ENCODE results near the gene TBX4.

DNA sequence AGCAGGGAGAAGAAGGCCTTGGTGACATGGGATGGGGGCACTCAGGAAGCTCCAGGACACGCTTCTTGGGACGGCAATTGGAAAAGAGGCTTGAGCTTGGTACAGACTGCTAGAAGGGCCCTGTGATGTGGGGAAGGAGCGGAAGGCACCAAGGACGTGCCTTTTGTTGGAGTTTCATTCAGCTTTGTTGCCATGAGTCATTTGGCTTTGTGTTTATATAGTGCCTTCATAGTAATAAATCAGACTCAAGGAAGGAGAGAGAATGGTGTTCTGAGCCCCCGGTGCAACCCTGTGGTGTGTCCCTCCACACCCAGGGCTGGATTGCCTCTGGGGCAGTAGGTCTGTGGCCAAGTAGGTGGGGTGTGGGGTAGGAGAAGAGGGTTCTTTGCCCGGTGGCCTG is 7.4 kb upstream of the TBX4 start:
- TF ChIP-seq, protein P1, sequence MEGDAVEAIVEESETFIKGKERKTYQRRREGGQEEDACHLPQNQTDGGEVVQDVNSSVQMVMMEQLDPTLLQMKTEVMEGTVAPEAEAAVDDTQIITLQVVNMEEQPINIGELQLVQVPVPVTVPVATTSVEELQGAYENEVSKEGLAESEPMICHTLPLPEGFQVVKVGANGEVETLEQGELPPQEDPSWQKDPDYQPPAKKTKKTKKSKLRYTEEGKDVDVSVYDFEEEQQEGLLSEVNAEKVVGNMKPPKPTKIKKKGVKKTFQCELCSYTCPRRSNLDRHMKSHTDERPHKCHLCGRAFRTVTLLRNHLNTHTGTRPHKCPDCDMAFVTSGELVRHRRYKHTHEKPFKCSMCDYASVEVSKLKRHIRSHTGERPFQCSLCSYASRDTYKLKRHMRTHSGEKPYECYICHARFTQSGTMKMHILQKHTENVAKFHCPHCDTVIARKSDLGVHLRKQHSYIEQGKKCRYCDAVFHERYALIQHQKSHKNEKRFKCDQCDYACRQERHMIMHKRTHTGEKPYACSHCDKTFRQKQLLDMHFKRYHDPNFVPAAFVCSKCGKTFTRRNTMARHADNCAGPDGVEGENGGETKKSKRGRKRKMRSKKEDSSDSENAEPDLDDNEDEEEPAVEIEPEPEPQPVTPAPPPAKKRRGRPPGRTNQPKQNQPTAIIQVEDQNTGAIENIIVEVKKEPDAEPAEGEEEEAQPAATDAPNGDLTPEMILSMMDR (IDR thresholded peaks at IDR 0.05): no peak
- TF ChIP-seq ZFX (IDR thresholded peaks at IDR 0.05; ENCODE audit: borderline replicate concordance): no peak

All from 22Rv1 (cell line).